ENCODE results near the gene CEP162.
"Not testable (repeated sequence)": the region's sequence is repeated elsewhere in the genome, so short reads cannot be mapped to it uniquely, and the experiment has no call there.

Gene CEP162

DNA sequence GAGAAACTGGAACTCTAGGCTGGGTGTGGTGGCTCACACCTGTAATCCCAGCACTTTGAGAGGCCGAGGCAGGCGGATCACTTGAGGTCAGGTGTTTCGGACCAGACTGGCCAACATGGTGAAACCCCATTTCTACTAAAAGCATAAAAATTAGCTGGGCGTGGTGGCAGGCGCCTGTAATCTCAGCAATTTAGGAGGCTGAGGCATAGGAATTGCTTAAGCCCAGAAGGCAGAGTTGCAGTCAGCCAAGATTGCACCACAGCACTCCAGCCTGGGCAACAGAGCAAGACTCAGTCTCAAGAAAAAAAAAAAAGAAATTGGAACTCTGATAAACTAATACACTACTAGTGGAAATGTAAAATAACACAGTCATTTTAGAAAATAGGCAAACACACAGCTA lies 3.8 kb downstream of the CEP162 start:
- not testable (repeated sequence) for DNase-seq

DNA sequence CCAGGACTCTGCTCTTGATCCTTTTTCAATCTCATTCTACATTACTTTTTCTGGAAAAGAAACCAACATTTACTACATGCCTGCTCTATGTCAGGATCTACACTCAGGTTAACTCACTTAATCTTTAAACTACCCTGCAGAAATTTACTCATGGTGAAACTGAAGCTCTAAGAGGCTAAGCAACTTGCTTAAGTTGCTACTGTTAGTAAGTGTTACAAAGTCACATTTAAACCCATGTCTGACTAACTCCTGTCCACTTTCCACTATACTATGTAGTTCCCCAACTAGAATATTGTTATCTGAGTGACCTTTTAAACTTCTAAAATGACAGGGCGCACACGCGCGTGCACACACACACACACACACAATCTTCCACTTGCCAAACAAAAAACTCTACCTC lies 5.0 kb downstream of the CEP162 start:
- no peak for DNase-seq

- no peak for DNase-seq
Observed at GRCh38 chr6:84220809-84221409, 6.5 kb downstream of the CEP162 start.

GRCh38 chr6:84218091-84218490 lies 9.4 kb downstream of the CEP162 start:
- no peak for DNase-seq

- DNase-seq: no peak
Observed at GRCh38 chr6:84213217-84213616, 14.2 kb downstream of the CEP162 start.

DNA sequence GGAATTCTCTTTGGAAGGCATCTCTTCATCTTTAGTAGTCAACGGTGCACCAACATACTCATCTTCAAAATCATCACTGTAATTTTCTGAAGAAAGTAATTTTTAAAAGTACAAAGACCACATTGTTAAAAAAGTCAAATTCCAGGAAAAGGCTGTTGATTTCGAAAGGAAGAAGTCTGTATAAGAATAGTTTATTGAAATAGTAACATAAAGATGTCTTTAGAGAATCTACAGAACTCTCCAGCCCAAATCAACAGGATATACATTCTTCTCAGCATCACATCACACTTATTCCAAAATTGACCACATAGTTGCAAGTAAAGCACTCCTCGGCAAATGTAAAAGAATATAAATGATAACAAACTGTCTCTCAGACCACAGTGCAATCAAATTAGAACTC lies 23.4 kb downstream of the CEP162 start:
- no peak for DNase-seq

- not testable (repeated sequence) for DNase-seq
Observed at GRCh38 chr6:84199987-84200386, 27.5 kb downstream of the CEP162 start.

- no peak for DNase-seq
Observed at GRCh38 chr6:84197708-84198107, 29.7 kb downstream of the CEP162 start.

DNA sequence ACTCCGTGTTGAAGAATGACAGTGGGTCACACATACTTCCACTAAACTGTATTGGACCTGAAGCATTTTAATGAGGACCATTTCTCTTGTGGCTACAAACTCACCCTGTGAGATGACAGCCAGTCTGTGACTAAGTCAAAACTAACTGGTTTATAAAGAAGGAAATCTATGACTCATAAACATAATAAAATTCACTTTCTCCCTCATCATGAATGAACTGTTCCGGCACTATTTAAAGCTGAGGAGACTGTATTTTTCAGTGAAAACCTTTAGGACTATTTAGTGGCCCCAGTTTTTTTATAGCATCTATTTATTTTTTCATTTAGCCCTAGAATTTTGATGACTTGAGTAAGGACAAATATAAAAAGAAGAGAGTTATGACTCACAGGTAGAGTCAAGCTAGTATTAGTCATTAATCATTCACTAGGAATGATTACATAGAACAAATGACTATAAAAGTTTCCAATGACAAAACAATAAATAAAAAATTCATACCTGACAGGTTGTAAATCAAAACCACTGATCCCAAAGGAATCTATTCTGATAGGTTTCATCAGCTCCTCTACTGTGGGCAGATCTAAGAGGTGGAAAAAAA lies 34.2 kb downstream of the CEP162 start:
- no peak for DNase-seq

GRCh38 chr6:84191802-84192201 lies 35.6 kb downstream of the CEP162 start:
- no peak for DNase-seq

DNA sequence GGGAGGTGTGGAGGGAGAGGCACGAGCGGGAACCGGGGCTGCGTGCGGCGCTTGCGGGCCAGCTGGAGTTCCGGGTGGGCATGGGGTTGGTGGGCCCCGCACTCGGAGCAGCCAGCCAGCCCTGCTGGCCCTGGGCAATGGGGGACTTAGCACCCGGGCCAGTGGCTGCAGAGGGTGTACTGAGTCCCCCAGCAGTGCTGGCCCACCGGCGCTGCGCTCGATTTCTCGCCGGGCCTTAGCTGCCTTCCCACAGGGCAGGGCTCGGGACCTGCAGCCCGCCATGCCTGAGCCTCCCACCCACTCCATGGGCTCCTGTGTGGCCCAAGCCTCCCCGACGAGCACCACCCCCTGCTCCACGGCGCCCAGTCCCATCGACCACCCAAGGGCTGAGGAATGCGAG lies 38.1 kb downstream of the CEP162 start:
- not testable (repeated sequence) for DNase-seq

- no peak for DNase-seq
Observed at GRCh38 chr6:84183430-84183829, 44.0 kb downstream of the CEP162 start.

DNA sequence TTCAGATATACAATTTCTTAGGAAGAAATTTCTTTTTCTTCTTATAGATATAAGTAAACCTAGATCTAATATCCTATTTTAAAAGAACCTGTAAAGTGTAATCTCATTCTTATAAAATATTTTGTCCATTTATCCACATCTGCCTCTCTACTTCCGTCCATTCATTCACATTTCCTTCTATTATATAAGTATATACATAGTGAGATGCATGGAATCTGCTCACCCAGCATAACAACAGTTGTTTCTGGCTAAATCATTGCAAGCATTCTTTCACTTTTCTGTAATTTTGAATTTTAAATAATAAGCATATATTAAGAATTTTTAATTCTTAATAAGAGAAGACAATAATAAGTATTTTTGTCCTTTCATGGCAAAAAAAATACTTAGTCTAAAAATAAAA lies 45.4 kb downstream of the CEP162 start:
- DNase-seq: no peak

DNA sequence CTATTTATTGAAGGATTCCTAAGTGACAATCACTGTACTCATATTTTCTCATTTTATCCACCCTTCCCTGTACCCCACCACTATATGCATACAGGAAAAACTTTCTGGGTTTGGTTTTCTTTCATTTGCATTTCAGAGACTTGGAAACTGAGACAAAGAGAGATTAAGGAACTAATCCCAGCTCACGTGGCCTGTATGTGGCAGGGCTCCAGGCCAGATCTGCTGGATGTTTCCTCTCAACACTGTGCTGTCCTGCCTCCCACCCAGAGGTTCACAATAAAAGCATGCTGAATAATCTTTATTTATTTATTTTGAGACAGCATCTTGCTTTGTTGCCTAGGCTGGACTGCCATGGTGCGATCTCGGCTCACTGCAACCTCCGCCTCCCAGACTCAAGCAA lies 50.2 kb downstream of the CEP162 start:
- no peak for DNase-seq

DNA sequence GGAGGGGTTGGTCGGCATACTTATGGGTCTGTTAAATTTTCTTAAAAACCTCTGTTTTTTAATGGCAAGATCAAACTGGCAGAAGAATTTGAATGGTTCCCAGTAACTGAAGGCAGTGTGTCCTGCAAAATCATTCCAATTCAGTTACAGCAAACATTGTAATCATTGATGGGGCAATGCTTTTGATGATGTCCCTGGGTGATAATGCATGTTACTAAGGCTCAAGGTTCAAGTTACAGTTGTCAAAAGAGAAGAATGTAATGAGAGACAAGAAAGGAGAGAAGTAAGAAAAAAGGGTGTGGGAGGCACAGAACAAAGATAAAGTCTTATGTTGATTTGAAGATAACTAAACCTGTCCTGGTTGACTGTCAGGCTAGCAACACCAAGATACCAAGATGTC lies 54.9 kb downstream of the CEP162 start:
- no peak for DNase-seq

- DNase-seq: no peak
Observed at GRCh38 chr6:84172080-84172479, 55.4 kb downstream of the CEP162 start.

DNA sequence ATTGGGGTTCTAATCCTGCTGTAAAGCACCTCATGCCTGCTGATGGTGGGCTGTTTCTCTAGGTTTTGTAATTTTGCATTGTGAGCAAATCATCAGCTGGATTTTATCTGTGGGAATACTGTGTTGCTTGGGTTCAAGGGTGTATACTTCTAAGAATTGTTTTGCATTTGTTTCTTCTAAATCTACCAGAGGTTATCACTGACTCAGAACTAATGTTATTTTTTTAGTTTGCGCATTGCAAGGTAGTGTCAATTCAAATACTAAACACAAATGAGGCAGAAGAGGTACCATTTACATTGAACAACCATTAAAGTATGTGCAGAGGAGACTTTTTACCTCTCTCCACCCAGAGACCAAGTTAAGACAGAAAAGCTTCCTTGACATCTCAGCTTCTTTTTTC lies 60.0 kb downstream of the CEP162 start:
- DNase-seq: no peak

DNA sequence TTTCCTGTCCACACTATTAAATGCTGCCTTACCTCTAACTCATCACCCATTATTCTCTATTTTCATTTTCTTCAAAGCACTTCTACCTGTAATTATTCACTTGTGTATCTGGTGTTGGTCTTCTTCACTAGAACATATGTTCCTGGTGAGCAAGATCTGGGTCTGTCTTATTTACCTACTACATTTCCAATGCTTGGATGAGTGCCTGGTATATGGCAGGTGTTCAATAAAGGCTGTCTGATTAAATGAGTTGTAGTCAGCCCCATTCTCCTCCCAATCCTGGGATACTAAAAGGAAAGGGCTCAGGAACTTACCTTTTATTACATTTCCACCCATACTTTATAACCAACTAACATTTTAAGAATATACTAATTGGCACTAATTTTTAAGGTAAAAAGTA lies 61.0 kb downstream of the CEP162 start:
- no peak for DNase-seq

GRCh38 chr6:84164328-84164727 lies 63.1 kb downstream of the CEP162 start:
- not testable (repeated sequence) for DNase-seq

GRCh38 chr6:84161190-84161589 lies 66.3 kb downstream of the CEP162 start:
- DNase-seq: no peak

DNA sequence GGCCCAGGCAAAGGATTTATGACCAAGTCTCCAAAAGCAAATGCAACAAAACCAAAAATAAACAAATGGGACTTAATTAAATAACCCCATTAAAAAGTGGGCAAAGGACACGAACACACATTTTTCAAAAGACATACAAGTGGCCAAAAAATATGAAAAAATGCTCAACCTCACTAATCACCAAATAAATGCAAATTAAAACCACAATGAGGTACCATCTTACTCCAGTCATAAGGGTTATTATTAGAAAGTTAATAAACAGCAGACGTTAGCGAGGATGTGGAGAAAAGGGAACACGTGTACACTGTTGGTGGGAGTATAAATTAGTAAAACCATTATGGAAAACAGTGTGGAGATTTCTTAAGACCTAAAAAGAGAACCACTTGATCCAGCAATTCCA lies 71.1 kb downstream of the CEP162 start:
- no peak for DNase-seq

DNA sequence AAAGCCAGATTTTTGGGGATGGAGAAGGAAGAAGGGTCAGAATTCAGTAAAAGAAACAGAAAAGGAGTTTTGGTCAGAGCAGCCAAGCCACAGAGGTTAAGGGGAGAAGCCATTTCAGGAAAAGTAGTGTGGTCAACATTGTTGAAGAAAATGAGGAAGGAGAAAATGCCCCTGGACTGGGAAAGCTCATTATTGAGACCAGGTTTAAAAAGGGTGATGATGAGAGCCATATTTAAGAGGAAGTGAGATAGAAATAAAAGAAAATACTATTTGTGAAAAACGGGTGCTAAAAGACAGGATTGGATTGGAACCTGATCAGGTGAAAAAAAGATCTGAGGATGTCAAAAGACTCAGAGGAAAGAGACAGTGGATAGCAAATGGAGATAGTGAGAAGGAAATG lies 75.8 kb downstream of the CEP162 start:
- DNase-seq: no peak

- no peak for DNase-seq
Observed at GRCh38 chr6:84150705-84151104, 76.7 kb downstream of the CEP162 start.

DNA sequence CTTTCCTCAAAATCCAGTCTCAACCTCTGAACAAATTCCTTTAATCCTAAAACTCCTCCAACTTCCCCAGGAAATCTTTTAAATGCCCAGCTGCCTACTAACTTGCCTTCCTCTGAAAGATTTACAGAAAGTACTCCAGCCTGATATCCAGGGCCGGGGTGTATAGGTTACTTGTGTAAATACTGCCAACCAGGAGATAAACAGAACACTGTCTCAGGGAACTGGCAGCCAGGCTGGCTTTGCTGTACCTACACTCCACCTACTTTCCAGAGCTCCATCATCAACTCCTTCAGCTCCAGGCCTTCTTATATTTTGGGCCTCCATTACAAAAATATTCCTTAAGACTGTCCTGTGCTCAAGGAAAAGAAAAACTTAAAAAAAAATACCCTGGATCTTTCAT lies 85.9 kb downstream of the CEP162 start:
- no peak for DNase-seq

DNA sequence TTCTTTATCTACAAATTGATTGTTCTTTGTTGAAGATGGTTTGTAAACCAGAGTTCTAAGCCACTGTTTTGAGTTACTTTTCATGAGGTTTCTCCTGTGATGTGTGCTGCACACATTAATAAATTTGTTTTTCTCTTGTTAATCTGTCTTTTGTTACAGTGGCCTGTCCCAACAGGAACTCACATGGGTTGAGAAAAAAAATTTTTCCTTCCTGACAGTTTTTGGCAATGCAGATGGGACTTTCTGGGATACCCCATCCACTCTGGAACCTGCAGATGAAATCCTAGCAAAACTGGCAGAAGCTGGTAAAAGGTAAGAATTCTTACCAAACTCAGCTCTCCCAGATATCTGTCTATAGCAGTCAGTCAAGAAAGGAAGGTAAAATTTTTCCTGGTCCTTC lies 88.1 kb downstream of the CEP162 start:
- DNase-seq: no peak
